Amniotic stem cell (primary cell): ENCODE data around the gene NF1.
"Not testable (repeated sequence)": the region's sequence is repeated elsewhere in the genome, so short reads cannot be mapped to it uniquely, and the experiment has no call there.

Experiments used
- DNase-seq: peaks from one replicate; lab custom pipeline; 2025; lab: John Stamatoyannopoulos, UW

NF1 gene

GRCh38 chr17:31178951-31179350 is 84.2 kb downstream of the NF1 start:
- DNase-seq = not testable (repeated sequence)

GRCh38 chr17:31195305-31195704 is 100.5 kb downstream of the NF1 start:
- no peak for DNase-seq

GRCh38 chr17:31198026-31198425 is 103.2 kb downstream of the NF1 start:
- no peak for DNase-seq

GRCh38 chr17:31198666-31199065 is 103.9 kb downstream of the NF1 start:
- not testable (repeated sequence) for DNase-seq

GRCh38 chr17:31200287-31200686 is 105.5 kb downstream of the NF1 start:
- DNase-seq = no peak

GRCh38 chr17:31202968-31203367 is 108.2 kb downstream of the NF1 start:
- no peak for DNase-seq

GRCh38 chr17:31211352-31212012 is 116.7 kb downstream of the NF1 start:
- no peak for DNase-seq

- peak; percentile 85 for DNase-seq
These were observed 121.4 kb downstream of the NF1 start for GRCh38 chr17:31216031-31216751.

- no peak for DNase-seq
These were observed 129.6 kb downstream of the NF1 start for GRCh38 chr17:31224366-31224765.

GRCh38 chr17:31225831-31226230 is 131.1 kb downstream of the NF1 start:
- no peak for DNase-seq

- no peak for DNase-seq
These were observed 131.6 kb downstream of the NF1 start for GRCh38 chr17:31226373-31226772.

- DNase-seq = no peak
These were observed 132.2 kb downstream of the NF1 start for GRCh38 chr17:31226950-31227349.

GRCh38 chr17:31231852-31232251 is 137.1 kb downstream of the NF1 start:
- no peak for DNase-seq

- DNase-seq = no peak
These were observed 140.3 kb downstream of the NF1 start for GRCh38 chr17:31235110-31235509.

GRCh38 chr17:31236137-31236536 is 141.4 kb downstream of the NF1 start:
- no peak for DNase-seq

- no peak for DNase-seq
These were observed 141.9 kb downstream of the NF1 start for GRCh38 chr17:31236712-31237111.

- no peak for DNase-seq
These were observed 146.3 kb downstream of the NF1 start for GRCh38 chr17:31241116-31241515.

GRCh38 chr17:31248986-31249834 is 154.4 kb downstream of the NF1 start:
- peak; percentile 62 for DNase-seq

- DNase-seq = no peak
These were observed 155.0 kb downstream of the NF1 start for GRCh38 chr17:31249835-31250141.

GRCh38 chr17:31250229-31250628 is 155.5 kb downstream of the NF1 start:
- no peak for DNase-seq

GRCh38 chr17:31251105-31251969 is 156.6 kb downstream of the NF1 start:
- DNase-seq = no peak

- no peak for DNase-seq
These were observed 157.2 kb downstream of the NF1 start for GRCh38 chr17:31251970-31252328.
